ENCODE results near the gene ATF2.

Gene ATF2

DNA sequence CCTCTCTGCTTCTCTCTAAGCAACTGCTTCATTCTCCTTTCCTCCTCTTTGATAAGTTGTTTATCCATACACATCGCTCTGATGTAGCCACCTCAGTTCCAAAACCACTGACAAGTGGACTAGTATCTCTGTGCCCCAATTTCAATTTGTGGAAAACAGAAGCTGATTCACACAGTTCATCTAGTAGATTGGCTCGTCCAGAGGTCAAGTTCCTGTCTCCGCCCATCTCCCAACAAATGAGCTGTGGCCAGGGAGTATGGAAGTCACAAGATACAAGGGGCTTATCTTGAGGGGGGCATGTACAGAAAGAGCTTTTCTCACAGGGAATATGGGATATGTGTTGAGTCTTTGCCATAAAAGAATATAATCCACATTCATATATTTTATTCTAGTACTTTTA is 145.1 kb downstream of the ATF2 start:
- TF ChIP-seq, protein P1, sequence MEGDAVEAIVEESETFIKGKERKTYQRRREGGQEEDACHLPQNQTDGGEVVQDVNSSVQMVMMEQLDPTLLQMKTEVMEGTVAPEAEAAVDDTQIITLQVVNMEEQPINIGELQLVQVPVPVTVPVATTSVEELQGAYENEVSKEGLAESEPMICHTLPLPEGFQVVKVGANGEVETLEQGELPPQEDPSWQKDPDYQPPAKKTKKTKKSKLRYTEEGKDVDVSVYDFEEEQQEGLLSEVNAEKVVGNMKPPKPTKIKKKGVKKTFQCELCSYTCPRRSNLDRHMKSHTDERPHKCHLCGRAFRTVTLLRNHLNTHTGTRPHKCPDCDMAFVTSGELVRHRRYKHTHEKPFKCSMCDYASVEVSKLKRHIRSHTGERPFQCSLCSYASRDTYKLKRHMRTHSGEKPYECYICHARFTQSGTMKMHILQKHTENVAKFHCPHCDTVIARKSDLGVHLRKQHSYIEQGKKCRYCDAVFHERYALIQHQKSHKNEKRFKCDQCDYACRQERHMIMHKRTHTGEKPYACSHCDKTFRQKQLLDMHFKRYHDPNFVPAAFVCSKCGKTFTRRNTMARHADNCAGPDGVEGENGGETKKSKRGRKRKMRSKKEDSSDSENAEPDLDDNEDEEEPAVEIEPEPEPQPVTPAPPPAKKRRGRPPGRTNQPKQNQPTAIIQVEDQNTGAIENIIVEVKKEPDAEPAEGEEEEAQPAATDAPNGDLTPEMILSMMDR (IDR thresholded peaks at IDR 0.05): no peak
- Histone ChIP-seq H3K4me1 (ENCODE audit: control insufficient read depth in 1 of 2, insufficient read depth in 1 of 2, low read depth in 1 of 2, low read length in 1 of 2) (no peaks in the 10 kb centered on the region), H3K9me3 (no peaks in the 10 kb centered on the region), H3K27ac (no peak overlapping the region), H3K36me3 (no peaks in the 10 kb centered on the region), H3K4me3 (ENCODE audit: low read depth in 1 of 2, low read length in 1 of 2) (no peak overlapping the region), H3K27me3 (peaks cover 37% of the 10 kb centered on the region)
